ENCODE results near the gene VAV3.

Gene VAV3

DNA sequence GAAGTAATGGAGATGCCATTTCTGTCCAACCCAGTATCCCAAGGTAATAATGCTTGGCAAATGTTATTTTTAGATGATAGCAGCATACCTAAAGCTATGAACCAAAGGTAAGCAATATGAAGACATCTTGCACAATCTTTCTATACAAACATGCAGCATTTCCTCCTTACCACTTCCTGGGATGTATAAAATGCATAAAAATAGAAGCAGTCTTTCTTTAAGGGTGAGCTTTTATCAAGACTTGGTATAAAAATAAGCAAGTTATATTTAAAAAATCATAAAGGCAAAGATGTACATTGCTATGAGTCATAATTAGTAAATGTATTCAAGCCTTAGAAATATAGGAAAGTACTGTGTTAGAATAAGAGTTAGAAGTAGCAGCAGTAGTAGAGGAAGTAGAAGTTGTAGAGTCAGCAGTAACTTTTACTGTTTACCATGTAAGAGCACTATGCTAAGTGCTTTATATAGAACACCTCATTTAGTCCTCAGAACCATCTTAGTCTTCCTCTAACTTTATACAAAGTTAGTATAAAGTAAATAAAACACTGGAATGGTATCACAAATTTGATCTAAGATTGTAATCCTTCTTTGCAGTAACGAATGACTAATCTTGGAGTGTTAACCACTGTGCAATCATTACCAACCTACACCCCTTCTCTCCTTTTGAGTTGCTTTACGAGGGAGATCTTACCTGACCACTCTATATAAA lies 371.3 kb downstream of the VAV3 start:
- H3K9ac ChIP-seq (ENCODE audit: low read length in 2 of 2) = no peak overlapping the region
- no peaks in the 10 kb centered on the region for H3K9me3 ChIP-seq (ENCODE audit: control insufficient read depth in 2 of 2, low read length in 2 of 2)
- no peaks in the 10 kb centered on the region for H3K4me1 ChIP-seq (ENCODE audit: control insufficient read depth, insufficient read depth, low read length)
- H3K4me3 ChIP-seq (ENCODE audit: low read length in 2 of 2) = no peak overlapping the region
- H3K27ac ChIP-seq (ENCODE audit: low read length) = no peak overlapping the region
- H3K27me3 ChIP-seq (ENCODE audit: control insufficient read depth in 1 of 2, insufficient read depth in 2 of 2, low read length in 2 of 2) = no peaks in the 10 kb centered on the region
- H3K36me3 ChIP-seq (ENCODE audit: control insufficient read depth in 2 of 2, insufficient read depth in 2 of 2, low read length in 2 of 2) = no peaks in the 10 kb centered on the region

DNA sequence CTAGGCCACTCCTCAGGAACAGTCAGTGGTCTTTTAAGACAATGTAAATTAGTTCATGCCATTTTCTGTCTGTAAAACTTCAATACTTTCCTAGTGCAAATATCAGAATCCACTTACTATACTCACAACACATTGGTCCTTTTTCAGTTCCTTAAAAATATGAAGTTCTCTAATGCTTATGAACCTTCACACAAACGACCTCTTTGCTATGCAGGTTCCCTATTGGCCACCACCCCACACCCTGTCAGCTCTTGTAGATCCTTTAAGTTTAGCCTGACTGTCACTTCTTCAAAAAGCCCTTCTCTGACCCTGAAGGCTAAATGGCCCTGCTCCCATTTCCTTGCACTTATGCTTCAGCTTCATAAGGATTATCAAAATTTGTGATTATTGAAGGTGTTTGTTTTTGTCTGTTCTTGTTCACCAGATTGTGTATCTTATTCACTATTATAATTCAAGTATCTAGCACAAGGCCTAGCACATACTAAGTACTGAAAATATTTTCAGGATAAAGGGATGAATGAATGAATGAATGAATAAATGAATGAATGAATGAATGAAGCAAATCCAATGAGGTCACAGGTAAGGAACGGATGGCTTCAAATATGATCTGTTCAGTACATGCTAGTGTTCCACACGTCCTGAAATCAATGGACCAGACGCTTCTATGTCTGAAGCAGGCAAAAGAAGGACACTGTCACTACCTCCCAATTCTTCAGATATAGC lies 373.9 kb downstream of the VAV3 start:
- Histone ChIP-seq H3K9me3 (ENCODE audit: control insufficient read depth in 2 of 2, low read length in 2 of 2) (no peaks in the 10 kb centered on the region), H3K4me1 (ENCODE audit: control insufficient read depth, insufficient read depth, low read length) (no peaks in the 10 kb centered on the region), H3K4me3 (ENCODE audit: low read length in 2 of 2) (no peak overlapping the region), H3K9ac (ENCODE audit: low read length in 2 of 2) (no peak overlapping the region), H3K27ac (ENCODE audit: low read length) (no peak overlapping the region), H3K36me3 (ENCODE audit: control insufficient read depth in 2 of 2, insufficient read depth in 2 of 2, low read length in 2 of 2) (no peaks in the 10 kb centered on the region), H3K27me3 (ENCODE audit: control insufficient read depth in 1 of 2, insufficient read depth in 2 of 2, low read length in 2 of 2) (no peaks in the 10 kb centered on the region)

DNA sequence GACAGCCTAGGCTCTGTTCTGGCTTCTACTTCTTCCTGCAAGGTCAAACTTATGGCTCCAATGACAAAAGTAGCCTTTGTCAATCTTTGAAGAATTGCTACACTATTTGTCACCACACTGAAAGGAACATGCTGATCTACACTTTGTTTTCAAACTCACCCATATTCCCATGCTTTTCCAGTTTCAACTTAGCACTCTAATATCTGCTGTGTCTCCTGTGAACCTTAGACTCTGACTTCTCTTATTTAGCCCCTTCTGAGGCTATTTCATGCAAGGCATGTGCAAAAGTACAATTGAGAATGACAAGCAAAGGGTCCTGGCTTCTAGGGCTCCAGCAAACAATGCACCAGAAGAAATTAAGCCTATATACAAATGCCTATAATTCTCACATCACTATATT lies 374.9 kb downstream of the VAV3 start:
- Histone ChIP-seq H3K36me3 (ENCODE audit: control insufficient read depth in 2 of 2, insufficient read depth in 2 of 2, low read length in 2 of 2) (no peaks in the 10 kb centered on the region), H3K27ac (ENCODE audit: low read length) (no peak overlapping the region), H3K27me3 (ENCODE audit: control insufficient read depth in 1 of 2, insufficient read depth in 2 of 2, low read length in 2 of 2) (no peaks in the 10 kb centered on the region), H3K4me1 (ENCODE audit: control insufficient read depth, insufficient read depth, low read length) (no peaks in the 10 kb centered on the region), H3K9me3 (ENCODE audit: control insufficient read depth in 2 of 2, low read length in 2 of 2) (no peaks in the 10 kb centered on the region), H3K4me3 (ENCODE audit: low read length in 2 of 2) (no peak overlapping the region), H3K9ac (ENCODE audit: low read length in 2 of 2) (no peak overlapping the region)

GRCh38 chr1:107588321-107588720 lies 376.7 kb downstream of the VAV3 start:
- no peak overlapping the region for H3K4me3 ChIP-seq (ENCODE audit: low read length in 2 of 2)
- no peaks in the 10 kb centered on the region for H3K27me3 ChIP-seq (ENCODE audit: control insufficient read depth in 1 of 2, insufficient read depth in 2 of 2, low read length in 2 of 2)
- H3K36me3 ChIP-seq (ENCODE audit: control insufficient read depth in 2 of 2, insufficient read depth in 2 of 2, low read length in 2 of 2) = no peaks in the 10 kb centered on the region
- H3K9ac ChIP-seq (ENCODE audit: low read length in 2 of 2) = no peak overlapping the region
- no peak overlapping the region for H3K27ac ChIP-seq (ENCODE audit: low read length)
- H3K4me1 ChIP-seq (ENCODE audit: control insufficient read depth, insufficient read depth, low read length) = no peaks in the 10 kb centered on the region
- H3K9me3 ChIP-seq (ENCODE audit: control insufficient read depth in 2 of 2, low read length in 2 of 2) = no peaks in the 10 kb centered on the region

DNA sequence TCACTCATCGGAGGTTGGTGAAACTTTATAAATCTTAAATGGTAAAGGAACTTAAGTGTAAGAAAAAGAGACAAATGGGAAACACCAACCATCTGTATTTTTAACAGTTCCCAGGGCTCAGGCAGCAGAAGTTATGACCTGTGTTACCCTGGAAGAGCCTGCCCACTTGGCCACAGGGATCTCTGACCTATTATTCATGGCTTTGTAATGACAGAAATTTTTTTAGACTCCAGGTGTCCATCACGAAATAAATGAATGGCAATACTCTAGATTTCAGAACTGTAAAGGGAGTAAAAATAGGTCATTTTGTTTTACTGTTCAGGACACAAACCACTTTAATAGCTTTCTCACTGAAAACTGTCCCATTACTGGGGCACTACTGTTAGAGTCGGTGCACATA lies 389.8 kb downstream of the VAV3 start:
- Histone ChIP-seq H3K36me3 (ENCODE audit: control insufficient read depth in 2 of 2, insufficient read depth in 2 of 2, low read length in 2 of 2) (no peaks in the 10 kb centered on the region), H3K27me3 (ENCODE audit: control insufficient read depth in 1 of 2, insufficient read depth in 2 of 2, low read length in 2 of 2) (no peaks in the 10 kb centered on the region), H3K4me3 (ENCODE audit: low read length in 2 of 2) (no peak overlapping the region), H3K4me1 (ENCODE audit: control insufficient read depth, insufficient read depth, low read length) (peaks cover 7% of the 10 kb centered on the region), H3K9ac (ENCODE audit: low read length in 2 of 2) (no peak overlapping the region), H3K27ac (ENCODE audit: low read length) (no peak overlapping the region), H3K9me3 (ENCODE audit: control insufficient read depth in 2 of 2, low read length in 2 of 2) (no peaks in the 10 kb centered on the region)

- no peaks in the 10 kb centered on the region for H3K36me3 ChIP-seq (ENCODE audit: control insufficient read depth in 2 of 2, insufficient read depth in 2 of 2, low read length in 2 of 2)
- no peak overlapping the region for H3K27ac ChIP-seq (ENCODE audit: low read length)
Observed at GRCh38 chr1:107574044-107574443, 390.9 kb downstream of the VAV3 start.

DNA sequence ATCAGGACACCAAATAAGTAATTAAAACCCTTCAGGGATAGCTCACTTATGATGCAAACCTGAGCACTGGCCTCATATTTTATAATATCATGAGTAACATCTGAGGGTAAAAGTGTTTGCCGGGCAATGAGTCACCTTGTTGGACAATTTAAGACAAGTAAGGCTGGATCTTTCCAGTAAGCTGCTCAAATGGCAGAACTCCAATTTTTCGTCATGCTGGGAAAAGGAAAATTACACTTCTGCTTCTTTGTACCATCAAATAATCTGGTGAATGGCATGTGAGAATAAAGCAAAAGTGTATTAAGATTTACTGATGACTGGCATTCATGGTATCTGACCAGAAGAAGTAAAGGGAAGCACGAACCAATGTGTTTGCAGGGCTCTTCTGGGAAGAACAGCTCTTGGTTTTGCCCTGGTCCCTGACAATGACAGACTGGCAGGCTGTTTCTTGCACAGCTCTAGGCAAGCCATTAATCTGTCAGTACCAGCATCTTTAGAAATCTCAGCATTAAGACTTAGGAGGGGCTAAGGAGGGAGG lies 392.2 kb downstream of the VAV3 start:
- Histone ChIP-seq H3K9me3 (ENCODE audit: control insufficient read depth in 2 of 2, low read length in 2 of 2) (no peaks in the 10 kb centered on the region), H3K4me1 (ENCODE audit: control insufficient read depth, insufficient read depth, low read length) (peaks cover 7% of the 10 kb centered on the region), H3K27me3 (ENCODE audit: control insufficient read depth in 1 of 2, insufficient read depth in 2 of 2, low read length in 2 of 2) (no peaks in the 10 kb centered on the region), H3K9ac (ENCODE audit: low read length in 2 of 2) (no peak overlapping the region), H3K4me3 (ENCODE audit: low read length in 2 of 2) (no peak overlapping the region), H3K27ac (ENCODE audit: low read length) (no peak overlapping the region), H3K36me3 (ENCODE audit: control insufficient read depth in 2 of 2, insufficient read depth in 2 of 2, low read length in 2 of 2) (no peaks in the 10 kb centered on the region)

More at GRCh38 chr1:107574044-107574443, 390.9 kb downstream of the VAV3 start:
- Histone ChIP-seq H3K27me3 (ENCODE audit: control insufficient read depth in 1 of 2, insufficient read depth in 2 of 2, low read length in 2 of 2) (no peaks in the 10 kb centered on the region), H3K4me1 (ENCODE audit: control insufficient read depth, insufficient read depth, low read length) (peaks cover 7% of the 10 kb centered on the region), H3K9ac (ENCODE audit: low read length in 2 of 2) (no peak overlapping the region), H3K4me3 (ENCODE audit: low read length in 2 of 2) (no peak overlapping the region), H3K9me3 (ENCODE audit: control insufficient read depth in 2 of 2, low read length in 2 of 2) (no peaks in the 10 kb centered on the region)

- no peaks in the 10 kb centered on the region for H3K27me3 ChIP-seq (ENCODE audit: control insufficient read depth in 1 of 2, insufficient read depth in 2 of 2, low read length in 2 of 2)
- H3K36me3 ChIP-seq (ENCODE audit: control insufficient read depth in 2 of 2, insufficient read depth in 2 of 2, low read length in 2 of 2) = no peaks in the 10 kb centered on the region
- H3K9me3 ChIP-seq (ENCODE audit: control insufficient read depth in 2 of 2, low read length in 2 of 2) = no peaks in the 10 kb centered on the region
- H3K4me3 ChIP-seq (ENCODE audit: low read length in 2 of 2) = no peak overlapping the region
- H3K4me1 ChIP-seq (ENCODE audit: control insufficient read depth, insufficient read depth, low read length) = peaks cover 7% of the 10 kb centered on the region
- no peak overlapping the region for H3K27ac ChIP-seq (ENCODE audit: low read length)
- no peak overlapping the region for H3K9ac ChIP-seq (ENCODE audit: low read length in 2 of 2)
Observed at GRCh38 chr1:107570768-107571167, 394.2 kb downstream of the VAV3 start.

DNA sequence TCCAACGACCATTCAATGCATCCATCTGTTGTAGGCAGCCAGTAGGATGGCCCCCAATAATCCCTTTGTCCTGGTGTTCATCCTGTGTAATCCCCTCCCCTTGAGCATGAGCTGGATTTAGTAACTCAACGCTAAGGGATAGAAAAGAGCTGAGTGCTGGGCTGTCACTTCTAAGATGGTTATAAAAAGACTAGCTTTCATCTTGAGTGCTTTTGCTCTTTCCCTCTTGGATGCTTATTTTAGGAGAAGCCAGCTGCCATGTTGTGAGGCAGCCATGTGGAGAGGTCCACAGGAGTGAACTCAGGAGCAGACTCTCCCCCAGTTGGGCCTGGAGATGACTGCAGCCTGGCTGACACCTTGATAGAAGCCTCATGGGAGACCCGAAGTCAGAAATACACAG lies 401.5 kb downstream of the VAV3 start:
- Histone ChIP-seq H3K27me3 (ENCODE audit: control insufficient read depth in 1 of 2, insufficient read depth in 2 of 2, low read length in 2 of 2) (no peaks in the 10 kb centered on the region), H3K9ac (ENCODE audit: low read length in 2 of 2) (no peak overlapping the region)

GRCh38 chr1:107559881-107560280 lies 405.1 kb downstream of the VAV3 start:
- Histone ChIP-seq H3K9ac (ENCODE audit: low read length in 2 of 2) (no peak overlapping the region), H3K27me3 (ENCODE audit: control insufficient read depth in 1 of 2, insufficient read depth in 2 of 2, low read length in 2 of 2) (no peaks in the 10 kb centered on the region), H3K9me3 (ENCODE audit: control insufficient read depth in 2 of 2, low read length in 2 of 2) (no peaks in the 10 kb centered on the region), H3K4me3 (ENCODE audit: low read length in 2 of 2) (no peak overlapping the region), H3K27ac (ENCODE audit: low read length) (no peak overlapping the region), H3K36me3 (ENCODE audit: control insufficient read depth in 2 of 2, insufficient read depth in 2 of 2, low read length in 2 of 2) (no peaks in the 10 kb centered on the region), H3K4me1 (ENCODE audit: control insufficient read depth, insufficient read depth, low read length) (peaks cover 12% of the 10 kb centered on the region)

More for the DNA sequence above, 401.5 kb downstream of the VAV3 start:
- Histone ChIP-seq H3K9me3 (ENCODE audit: control insufficient read depth in 2 of 2, low read length in 2 of 2) (no peaks in the 10 kb centered on the region), H3K4me1 (ENCODE audit: control insufficient read depth, insufficient read depth, low read length) (no peaks in the 10 kb centered on the region), H3K4me3 (ENCODE audit: low read length in 2 of 2) (no peak overlapping the region), H3K36me3 (ENCODE audit: control insufficient read depth in 2 of 2, insufficient read depth in 2 of 2, low read length in 2 of 2) (no peaks in the 10 kb centered on the region), H3K27ac (ENCODE audit: low read length) (no peak overlapping the region)

- Histone ChIP-seq H3K27ac (ENCODE audit: low read length) (no peak overlapping the region), H3K4me1 (ENCODE audit: control insufficient read depth, insufficient read depth, low read length) (peaks cover 12% of the 10 kb centered on the region), H3K36me3 (ENCODE audit: control insufficient read depth in 2 of 2, insufficient read depth in 2 of 2, low read length in 2 of 2) (no peaks in the 10 kb centered on the region), H3K9me3 (ENCODE audit: control insufficient read depth in 2 of 2, low read length in 2 of 2) (no peaks in the 10 kb centered on the region), H3K9ac (ENCODE audit: low read length in 2 of 2) (no peak overlapping the region), H3K4me3 (ENCODE audit: low read length in 2 of 2) (no peak overlapping the region), H3K27me3 (ENCODE audit: control insufficient read depth in 1 of 2, insufficient read depth in 2 of 2, low read length in 2 of 2) (no peaks in the 10 kb centered on the region)
Observed at GRCh38 chr1:107557095-107557494, 407.9 kb downstream of the VAV3 start.
